ENCODE results near the gene CYP2S1. TPM values are rescaled to one million over a fixed set of nuclear protein-coding genes. Genes with fewer than 3 reads are reported as not detected.
"Not testable (repeated sequence)": the region's sequence is repeated elsewhere in the genome, so short reads cannot be mapped to it uniquely, and the experiment has no call there.

The CYP2S1 gene
- total RNA-seq, 1 experiment from 2014 or later = 60.4 TPM

DNA sequence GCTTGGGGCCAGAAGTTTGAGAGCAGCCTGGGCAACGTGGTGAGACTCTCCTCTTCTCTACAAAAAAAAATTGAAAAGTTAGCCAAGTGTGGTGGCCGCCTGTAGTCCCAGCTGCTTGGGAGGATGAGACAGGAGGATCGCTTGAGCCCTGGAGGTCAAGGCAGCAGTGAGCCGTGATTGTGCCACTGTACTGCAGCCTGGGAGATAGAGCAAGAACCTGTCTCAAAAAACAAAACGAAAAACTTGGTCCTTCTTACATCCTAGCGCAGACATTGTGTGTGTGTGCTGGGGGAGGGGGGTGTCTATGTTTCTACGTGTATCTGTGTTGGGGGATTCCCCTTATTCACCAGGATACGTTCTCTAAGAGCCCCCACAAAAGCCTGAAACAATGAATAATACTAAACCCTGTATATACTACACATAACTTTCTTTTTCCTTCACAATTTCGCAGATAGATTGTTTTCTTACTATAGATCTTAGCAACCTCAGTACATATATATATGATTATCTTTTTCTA is 33.9 kb downstream of the CYP2S1 start:
- Histone ChIP-seq H3K4me3 (ENCODE audit: insufficient read depth, low read depth, low read length) (0 out of 2 replicates have a peak overlapping the region, but pooled peaks have one; percentile 45), H3K36me3 (replicated peaks; ENCODE audit: control insufficient read depth, insufficient read depth, low read length) (peaks cover 6% of the 10 kb centered on the region), H3K27me3 (ENCODE audit: control insufficient read depth, insufficient read depth, low read length) (no peaks in the 10 kb centered on the region)
- no peak for DNase-seq

- peaks cover 5% of the 10 kb centered on the region for H3K36me3 ChIP-seq (replicated peaks; ENCODE audit: control insufficient read depth, insufficient read depth, low read length)
- H3K27me3 ChIP-seq (ENCODE audit: control insufficient read depth, insufficient read depth, low read length) = no peaks in the 10 kb centered on the region
- H3K4me3 ChIP-seq (ENCODE audit: insufficient read depth, low read depth, low read length) = no peak overlapping the region
- DNase-seq = no peak
Measured at GRCh38 chr19:41228486-41228885, 35.5 kb downstream of the CYP2S1 start.

- DNase-seq; H3K27me3 ChIP-seq (ENCODE audit: control insufficient read depth, insufficient read depth, low read length); H3K36me3 ChIP-seq (replicated peaks; ENCODE audit: control insufficient read depth, insufficient read depth, low read length); H3K4me3 ChIP-seq (ENCODE audit: insufficient read depth, low read depth, low read length): not testable (repeated sequence)
Measured at GRCh38 chr19:41229338-41229737, 36.3 kb downstream of the CYP2S1 start.

- no peaks in the 10 kb centered on the region for H3K27me3 ChIP-seq (ENCODE audit: control insufficient read depth, insufficient read depth, low read length)
- no peak for DNase-seq
- no peak overlapping the region for H3K4me3 ChIP-seq (ENCODE audit: insufficient read depth, low read depth, low read length)
- peaks cover 7% of the 10 kb centered on the region for H3K36me3 ChIP-seq (replicated peaks; ENCODE audit: control insufficient read depth, insufficient read depth, low read length)
Measured at GRCh38 chr19:41230067-41230857, 37.2 kb downstream of the CYP2S1 start.

GRCh38 chr19:41232686-41233085 is 39.7 kb downstream of the CYP2S1 start:
- Histone ChIP-seq H3K36me3 (replicated peaks; ENCODE audit: control insufficient read depth, insufficient read depth, low read length) (peaks cover 7% of the 10 kb centered on the region), H3K4me3 (ENCODE audit: insufficient read depth, low read depth, low read length) (no peak overlapping the region), H3K27me3 (ENCODE audit: control insufficient read depth, insufficient read depth, low read length) (no peaks in the 10 kb centered on the region)
- DNase-seq = no peak

GRCh38 chr19:41233748-41234240 is 40.8 kb downstream of the CYP2S1 start:
- Histone ChIP-seq H3K27me3 (ENCODE audit: control insufficient read depth, insufficient read depth, low read length) (no peaks in the 10 kb centered on the region), H3K4me3 (ENCODE audit: insufficient read depth, low read depth, low read length) (no peak overlapping the region), H3K36me3 (replicated peaks; ENCODE audit: control insufficient read depth, insufficient read depth, low read length) (peaks cover 7% of the 10 kb centered on the region)
- no peak for DNase-seq

DNA sequence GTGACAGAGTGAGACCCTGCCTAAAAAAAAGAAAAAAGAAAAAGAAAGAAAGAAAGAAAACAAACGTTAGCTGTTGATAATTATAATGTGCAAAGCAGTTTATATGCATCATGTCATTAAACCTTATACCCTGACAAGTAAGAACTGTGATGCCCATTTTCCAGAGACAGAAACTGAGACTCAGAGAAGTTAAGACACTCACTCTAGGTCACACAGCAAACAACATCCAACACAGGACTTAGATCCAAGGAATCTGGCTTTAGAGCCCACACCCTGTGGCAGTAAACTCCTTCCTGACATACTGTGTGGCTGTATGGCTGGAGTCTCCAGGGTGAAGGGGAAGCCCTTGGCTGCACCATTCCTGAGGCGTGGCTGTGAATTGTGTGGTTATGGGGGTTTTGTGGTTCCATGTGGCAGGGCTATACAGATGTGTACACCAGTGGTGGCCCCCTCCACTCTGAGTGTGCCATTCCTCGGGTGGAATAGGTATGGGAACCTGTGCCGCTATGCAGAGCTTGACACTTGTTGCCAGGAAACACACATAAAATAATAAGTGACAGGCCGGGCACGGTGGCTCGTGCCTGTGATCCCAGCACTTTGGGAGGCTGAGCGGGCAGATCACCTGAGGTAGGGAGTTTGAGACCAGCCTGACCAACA is 41.6 kb downstream of the CYP2S1 start:
- H3K36me3 ChIP-seq (replicated peaks; ENCODE audit: control insufficient read depth, insufficient read depth, low read length) = peaks cover 7% of the 10 kb centered on the region
- H3K27me3 ChIP-seq (ENCODE audit: control insufficient read depth, insufficient read depth, low read length) = no peaks in the 10 kb centered on the region
- H3K4me3 ChIP-seq (ENCODE audit: insufficient read depth, low read depth, low read length) = no peak overlapping the region
- no peak for DNase-seq

- H3K36me3 ChIP-seq (replicated peaks; ENCODE audit: control insufficient read depth, insufficient read depth, low read length) = peaks cover 7% of the 10 kb centered on the region
- no peak for DNase-seq
- no peak overlapping the region for H3K4me3 ChIP-seq (ENCODE audit: insufficient read depth, low read depth, low read length)
- no peaks in the 10 kb centered on the region for H3K27me3 ChIP-seq (ENCODE audit: control insufficient read depth, insufficient read depth, low read length)
Measured at GRCh38 chr19:41235480-41235879, 42.5 kb downstream of the CYP2S1 start.

GRCh38 chr19:41238244-41238643 is 45.2 kb downstream of the CYP2S1 start:
- no peaks in the 10 kb centered on the region for H3K27me3 ChIP-seq (ENCODE audit: control insufficient read depth, insufficient read depth, low read length)
- H3K36me3 ChIP-seq (replicated peaks; ENCODE audit: control insufficient read depth, insufficient read depth, low read length) = peaks cover 12% of the 10 kb centered on the region
- DNase-seq = no peak
- no peak overlapping the region for H3K4me3 ChIP-seq (ENCODE audit: insufficient read depth, low read depth, low read length)

DNA sequence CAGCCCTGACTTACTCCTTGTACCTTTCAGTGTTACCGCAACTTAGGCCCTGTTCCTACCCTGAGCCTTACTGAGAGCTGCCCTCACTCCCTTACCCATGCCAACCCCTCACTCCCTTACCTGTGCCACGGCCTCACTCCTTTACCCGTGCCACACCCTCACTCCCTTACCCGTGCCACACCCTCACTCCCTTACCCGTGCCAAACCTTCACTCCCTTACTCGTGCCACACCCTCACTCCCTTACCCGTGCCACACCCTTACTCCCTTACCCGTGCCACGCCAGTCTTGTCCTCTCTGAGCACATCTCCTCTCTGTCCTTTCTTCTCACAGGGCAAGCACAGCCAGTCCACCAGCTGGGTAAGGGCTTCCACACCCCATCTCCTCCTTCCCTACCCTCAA is 46.3 kb downstream of the CYP2S1 start:
- no peak for DNase-seq
- H3K27me3 ChIP-seq (ENCODE audit: control insufficient read depth, insufficient read depth, low read length) = no peaks in the 10 kb centered on the region
- H3K4me3 ChIP-seq (ENCODE audit: insufficient read depth, low read depth, low read length) = no peak overlapping the region
- peaks cover 10% of the 10 kb centered on the region for H3K36me3 ChIP-seq (replicated peaks; ENCODE audit: control insufficient read depth, insufficient read depth, low read length)

GRCh38 chr19:41239961-41240574 is 47.0 kb downstream of the CYP2S1 start:
- H3K36me3 ChIP-seq (replicated peaks; ENCODE audit: control insufficient read depth, insufficient read depth, low read length) = peaks cover 10% of the 10 kb centered on the region
- H3K27me3 ChIP-seq (ENCODE audit: control insufficient read depth, insufficient read depth, low read length) = no peaks in the 10 kb centered on the region
- H3K4me3 ChIP-seq (ENCODE audit: insufficient read depth, low read depth, low read length) = no peak overlapping the region
- no peak for DNase-seq

DNA sequence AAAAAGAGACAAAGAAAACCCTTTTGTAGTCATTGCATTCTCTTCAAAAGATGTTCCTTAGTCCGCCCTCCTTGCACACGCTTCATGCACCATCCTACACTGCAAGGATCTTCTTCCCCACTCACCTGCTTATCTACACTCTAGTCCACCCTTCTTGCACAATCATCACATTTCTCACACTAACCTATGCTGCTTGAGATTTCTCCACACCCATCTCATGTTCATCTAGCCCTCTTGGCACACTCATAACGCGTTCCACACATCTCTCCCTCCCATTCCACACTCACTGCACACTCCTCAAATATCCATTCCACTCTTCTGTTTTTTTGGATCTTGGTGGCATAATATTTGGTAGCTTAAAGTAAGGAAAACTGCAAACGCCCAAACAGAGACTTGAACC is 48.8 kb downstream of the CYP2S1 start:
- Histone ChIP-seq H3K36me3 (replicated peaks; ENCODE audit: control insufficient read depth, insufficient read depth, low read length) (peaks cover 11% of the 10 kb centered on the region), H3K4me3 (ENCODE audit: insufficient read depth, low read depth, low read length) (no peak overlapping the region)
- no peak for DNase-seq

DNA sequence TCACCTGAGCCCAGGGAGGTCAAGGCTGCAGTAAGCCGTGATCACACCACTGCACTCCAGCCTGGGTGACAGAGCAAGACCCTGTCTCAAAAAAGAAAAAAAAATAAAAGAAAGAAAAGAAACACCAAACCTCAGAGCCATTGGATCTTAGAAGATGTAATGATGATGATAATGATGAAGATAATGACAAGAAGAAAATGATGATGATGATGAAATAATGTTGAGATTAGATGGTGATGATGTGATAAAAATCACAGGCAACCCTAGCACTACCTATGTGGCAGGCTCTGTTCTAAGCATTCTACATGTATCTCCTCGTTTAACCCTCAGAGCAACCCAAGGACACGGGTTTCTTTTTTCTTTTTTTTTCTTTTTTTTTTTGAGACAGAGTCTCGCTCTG is 51.1 kb downstream of the CYP2S1 start:
- no peak overlapping the region for H3K4me3 ChIP-seq (ENCODE audit: insufficient read depth, low read depth, low read length)
- H3K36me3 ChIP-seq (replicated peaks; ENCODE audit: control insufficient read depth, insufficient read depth, low read length) = peaks cover 18% of the 10 kb centered on the region

More for the DNA sequence above, 48.8 kb downstream of the CYP2S1 start:
- no peaks in the 10 kb centered on the region for H3K27me3 ChIP-seq (ENCODE audit: control insufficient read depth, insufficient read depth, low read length)

DNA sequence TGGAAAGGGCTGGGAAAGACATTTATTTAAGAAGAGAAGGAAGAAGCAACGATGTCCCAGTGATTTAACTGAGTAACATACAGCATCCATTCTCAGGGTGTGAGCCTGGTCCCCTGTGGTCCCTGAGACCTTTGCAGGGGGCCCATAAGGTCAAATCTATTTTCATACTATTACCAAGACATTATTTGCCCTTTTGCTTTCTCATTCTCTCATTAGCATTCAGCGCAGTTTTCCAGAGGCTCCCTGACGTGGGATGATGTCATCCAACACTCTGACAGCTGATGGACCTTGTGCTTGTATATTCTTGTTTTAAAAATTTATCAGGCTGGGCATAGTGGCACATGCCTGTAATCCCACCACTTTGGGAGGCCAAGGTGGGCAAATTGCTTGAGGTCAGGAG is 52.8 kb downstream of the CYP2S1 start:
- DNase-seq = no peak
- H3K27me3 ChIP-seq (ENCODE audit: control insufficient read depth, insufficient read depth, low read length) = no peaks in the 10 kb centered on the region

More for the DNA sequence above, 51.1 kb downstream of the CYP2S1 start:
- no peaks in the 10 kb centered on the region for H3K27me3 ChIP-seq (ENCODE audit: control insufficient read depth, insufficient read depth, low read length)
- no peak for DNase-seq

More for the DNA sequence above, 52.8 kb downstream of the CYP2S1 start:
- Histone ChIP-seq H3K36me3 (replicated peaks; ENCODE audit: control insufficient read depth, insufficient read depth, low read length) (peaks cover 19% of the 10 kb centered on the region), H3K4me3 (ENCODE audit: insufficient read depth, low read depth, low read length) (no peak overlapping the region)

Data from H7 (cell line).